ENCODE results near the gene HEATR5A. TPM values are rescaled to one million over a fixed set of nuclear protein-coding genes. Genes with fewer than 3 reads are reported as not detected.
A peak's percentile ranks its signal among the peaks of the same experiment; 100 is the strongest.

The HEATR5A gene
- total RNA-seq, 3 donors from 2014 or later (not counting 1 experiment from before 2014, with no cell fraction given) = 12.1 to 23.9 (median 15.1) TPM

DNA sequence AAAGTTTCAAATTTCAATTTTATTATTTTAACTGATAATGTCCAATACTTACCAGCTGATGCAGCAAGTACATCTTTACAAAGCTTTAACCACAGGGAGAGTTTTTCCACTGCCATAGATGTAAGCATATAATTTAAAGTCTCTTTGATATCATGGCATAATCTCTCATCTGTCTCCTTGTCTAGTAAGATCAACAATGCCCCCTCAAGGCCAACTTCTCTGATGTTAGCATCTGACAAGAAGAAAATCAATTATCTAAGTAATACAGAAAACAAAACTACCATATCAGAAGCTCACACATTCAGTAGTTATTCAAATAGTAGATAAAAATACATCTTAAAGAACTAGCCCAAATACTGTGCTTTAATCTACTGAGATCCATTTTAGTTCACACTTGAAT, 94.2 kb downstream of the HEATR5A start:
- H3K4me1 ChIP-seq (ENCODE audit: control insufficient read depth, insufficient read depth, low read length) = no peaks in the 10 kb centered on the region
- TF ChIP-seq, protein P1, sequence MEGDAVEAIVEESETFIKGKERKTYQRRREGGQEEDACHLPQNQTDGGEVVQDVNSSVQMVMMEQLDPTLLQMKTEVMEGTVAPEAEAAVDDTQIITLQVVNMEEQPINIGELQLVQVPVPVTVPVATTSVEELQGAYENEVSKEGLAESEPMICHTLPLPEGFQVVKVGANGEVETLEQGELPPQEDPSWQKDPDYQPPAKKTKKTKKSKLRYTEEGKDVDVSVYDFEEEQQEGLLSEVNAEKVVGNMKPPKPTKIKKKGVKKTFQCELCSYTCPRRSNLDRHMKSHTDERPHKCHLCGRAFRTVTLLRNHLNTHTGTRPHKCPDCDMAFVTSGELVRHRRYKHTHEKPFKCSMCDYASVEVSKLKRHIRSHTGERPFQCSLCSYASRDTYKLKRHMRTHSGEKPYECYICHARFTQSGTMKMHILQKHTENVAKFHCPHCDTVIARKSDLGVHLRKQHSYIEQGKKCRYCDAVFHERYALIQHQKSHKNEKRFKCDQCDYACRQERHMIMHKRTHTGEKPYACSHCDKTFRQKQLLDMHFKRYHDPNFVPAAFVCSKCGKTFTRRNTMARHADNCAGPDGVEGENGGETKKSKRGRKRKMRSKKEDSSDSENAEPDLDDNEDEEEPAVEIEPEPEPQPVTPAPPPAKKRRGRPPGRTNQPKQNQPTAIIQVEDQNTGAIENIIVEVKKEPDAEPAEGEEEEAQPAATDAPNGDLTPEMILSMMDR (IDR thresholded peaks at IDR 0.05) = no peak
- H3K4me3 ChIP-seq (ENCODE audit: low read length) = no peak overlapping the region
- DNase-seq (peak in 1 of 2 donors; percentile 51), ATAC-seq (no peak)
- Mint-ChIP-seq H3K27ac (no peak overlapping the region), H3K4me3 (no peak overlapping the region), H3K27me3 (ENCODE audit: low read depth in 2 of 2) (no peaks in the 10 kb centered on the region), H3K36me3 (peaks cover 1% of the 10 kb centered on the region), H3K4me1 (no peaks in the 10 kb centered on the region), H3K9me3 (peaks cover 0 to under 1% of the 10 kb centered on the region in 2 donors)
- H3K27ac ChIP-seq (ENCODE audit: low read length) = no peak overlapping the region
- H3K36me3 ChIP-seq (ENCODE audit: control insufficient read depth, insufficient read depth, low read length) = no peaks in the 10 kb centered on the region
- intact Hi-C loops (cut with micrococcal nuclease) = no loop called here
- no peaks in the 10 kb centered on the region for H3K27me3 ChIP-seq (ENCODE audit: control insufficient read depth, insufficient read depth, low read length)
- H3K9me3 ChIP-seq (ENCODE audit: control insufficient read depth, insufficient read depth, low read length) = peaks cover 14% of the 10 kb centered on the region

- intact Hi-C loops (cut with micrococcal nuclease) = no loop called here
- Mint-ChIP-seq H3K4me1 (no peaks in the 10 kb centered on the region), H3K4me3 (no peak overlapping the region), H3K36me3 (no peaks in the 10 kb centered on the region), H3K9me3 (no peaks in the 10 kb centered on the region), H3K27me3 (ENCODE audit: low read depth in 2 of 2) (no peaks in the 10 kb centered on the region), H3K27ac (no peak overlapping the region)
- no peaks in the 10 kb centered on the region for H3K9me3 ChIP-seq (ENCODE audit: control insufficient read depth, insufficient read depth, low read length)
- H3K27me3 ChIP-seq (ENCODE audit: control insufficient read depth, insufficient read depth, low read length) = no peaks in the 10 kb centered on the region
- H3K36me3 ChIP-seq (ENCODE audit: control insufficient read depth, insufficient read depth, low read length) = no peaks in the 10 kb centered on the region
- TF ChIP-seq, protein P1 (IDR thresholded peaks at IDR 0.05) = no peak
- H3K4me1 ChIP-seq (ENCODE audit: control insufficient read depth, insufficient read depth, low read length) = no peaks in the 10 kb centered on the region
- no peak overlapping the region for H3K4me3 ChIP-seq (ENCODE audit: low read length)
- no peak for DNase-seq
- WGBS (ENCODE audit: insufficient coverage) = 100% methylated on average over 1 of the region's 2 CpGs
- no peak for ATAC-seq
- H3K27ac ChIP-seq (ENCODE audit: low read length) = no peak overlapping the region
These were observed 96.9 kb downstream of the HEATR5A start for GRCh38 chr14:31323419-31323818.

DNA sequence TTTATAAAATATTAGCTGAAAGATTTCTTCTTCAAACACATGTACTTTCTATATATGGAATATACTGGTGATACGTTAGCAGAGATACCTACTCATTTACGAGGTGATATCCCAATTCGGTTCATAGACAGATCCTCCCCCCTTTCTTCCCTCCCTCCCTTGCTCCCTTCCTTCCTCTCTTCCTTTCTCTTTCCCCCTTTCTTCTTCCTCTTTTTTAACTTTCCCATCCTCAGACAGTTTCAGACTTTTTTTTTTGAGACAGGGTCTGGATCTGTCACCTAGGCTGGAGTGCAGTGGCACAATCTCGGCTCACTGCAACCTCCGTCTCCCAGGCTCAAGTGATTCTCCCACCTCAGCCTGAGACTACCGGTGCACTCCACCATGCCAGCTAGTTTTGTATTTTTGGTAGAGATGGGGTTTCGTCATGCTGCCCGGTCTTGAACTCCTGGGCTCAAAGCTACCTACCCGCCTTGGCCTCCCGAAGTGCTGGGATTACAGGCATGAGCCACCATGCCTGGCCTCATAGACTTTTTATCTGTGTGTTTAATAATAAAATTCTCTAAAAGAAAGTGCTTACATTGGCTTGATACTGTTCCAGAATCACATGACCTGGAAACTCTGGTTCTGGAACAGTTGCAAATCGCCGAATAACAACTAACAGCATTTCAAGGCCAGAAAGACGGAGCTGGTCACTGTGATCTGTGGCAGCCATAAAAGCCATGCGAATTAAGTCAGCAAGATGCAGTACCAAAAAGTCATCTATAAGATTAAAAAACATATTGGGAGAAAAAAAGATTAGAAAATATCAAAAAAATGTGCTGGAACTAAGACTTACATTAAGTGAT, 99.2 kb downstream of the HEATR5A start:
- no peaks in the 10 kb centered on the region for H3K27me3 ChIP-seq (ENCODE audit: control insufficient read depth, insufficient read depth, low read length)
- Mint-ChIP-seq H3K9me3 (no peaks in the 10 kb centered on the region), H3K4me1 (no peaks in the 10 kb centered on the region), H3K4me3 (no peak overlapping the region), H3K27me3 (ENCODE audit: low read depth in 2 of 2) (no peaks in the 10 kb centered on the region), H3K27ac (no peak overlapping the region), H3K36me3 (peaks cover 7% of the 10 kb centered on the region)
- TF ChIP-seq, protein P1 (IDR thresholded peaks at IDR 0.05) = no peak
- H3K4me1 ChIP-seq (ENCODE audit: control insufficient read depth, insufficient read depth, low read length) = no peaks in the 10 kb centered on the region
- WGBS (ENCODE audit: insufficient coverage) = 97% methylated on average over 13 of the region's 14 CpGs
- ATAC-seq = no peak
- no peak for DNase-seq
- no peak overlapping the region for H3K27ac ChIP-seq (ENCODE audit: low read length)
- H3K9me3 ChIP-seq (ENCODE audit: control insufficient read depth, insufficient read depth, low read length) = no peaks in the 10 kb centered on the region
- H3K4me3 ChIP-seq (ENCODE audit: low read length) = no peak overlapping the region
- intact Hi-C loops (cut with micrococcal nuclease) = no loop called here
- peaks cover 7% of the 10 kb centered on the region for H3K36me3 ChIP-seq (ENCODE audit: control insufficient read depth, insufficient read depth, low read length)

GRCh38 chr14:31320216-31320615, 100.1 kb downstream of the HEATR5A start:
- no peak for DNase-seq
- no peaks in the 10 kb centered on the region for H3K9me3 ChIP-seq (ENCODE audit: control insufficient read depth, insufficient read depth, low read length)
- H3K4me1 ChIP-seq (ENCODE audit: control insufficient read depth, insufficient read depth, low read length) = no peaks in the 10 kb centered on the region
- WGBS (ENCODE audit: insufficient coverage) = 95% methylated on average over 6 of the region's 6 CpGs
- no peaks in the 10 kb centered on the region for H3K27me3 Mint-ChIP-seq (ENCODE audit: low read depth in 2 of 2)
- H3K27ac ChIP-seq (ENCODE audit: low read length) = no peak overlapping the region
- H3K36me3 Mint-ChIP-seq = peaks cover 7% of the 10 kb centered on the region
- no peak overlapping the region for H3K4me3 Mint-ChIP-seq
- TF ChIP-seq, protein P1 (IDR thresholded peaks at IDR 0.05) = no peak
- peaks cover 12% of the 10 kb centered on the region for H3K36me3 ChIP-seq (ENCODE audit: control insufficient read depth, insufficient read depth, low read length)
- no peaks in the 10 kb centered on the region for H3K4me1 Mint-ChIP-seq
- H3K27ac Mint-ChIP-seq = no peak overlapping the region
- no peaks in the 10 kb centered on the region for H3K9me3 Mint-ChIP-seq
- H3K4me3 ChIP-seq (ENCODE audit: low read length) = no peak overlapping the region
- intact Hi-C loops (cut with micrococcal nuclease) = no loop called here
- H3K27me3 ChIP-seq (ENCODE audit: control insufficient read depth, insufficient read depth, low read length) = no peaks in the 10 kb centered on the region
- ATAC-seq = no peak
